Activated CD4-positive, alpha-beta T cell treated with anti-CD3 and anti-CD28 coated beads for 4 hours (primary cell): Measurements from ENCODE around the gene ACLY.

Experiments
- DNase-seq, 2 donors: peaks; one replicate each; pipeline ENCODE4 v3.0.0-alpha.2; 2020

Gene ACLY

GRCh38 chr17:41918314-41919164, at the start of gene ACLY:
TSS of gene ACLY (minus strand) at chr17:41918951. CDS start at chr17:41913873, 5,078 bp downstream.
- peak; percentile 94 to 95 for DNase-seq

GRCh38 chr17:41967921-41968578, 49.3 kb upstream of the ACLY start:
- DNase-seq = no peak

- DNase-seq = peak; percentile 30 to 36
Measured at GRCh38 chr17:41967141-41967920, 48.6 kb upstream of the ACLY start.

GRCh38 chr17:41966463-41967140, 47.9 kb upstream of the ACLY start, which contains the start of gene CNP:
TSS of gene CNP (plus strand) at chr17:41966795. CDS start at chr17:41966885, 90 bp downstream.
- DNase-seq = peak; percentile 89 to 90

GRCh38 chr17:41965694-41966462, 47.1 kb upstream of the ACLY start:
- DNase-seq = peak; percentile 62 to 70

GRCh38 chr17:41962768-41963434, 44.1 kb upstream of the ACLY start:
- peak; percentile 67 to 70 for DNase-seq

GRCh38 chr17:41962111-41962510, 43.4 kb upstream of the ACLY start:
- DNase-seq = no peak

GRCh38 chr17:41959336-41960095, 40.8 kb upstream of the ACLY start:
- DNase-seq = no peak

- DNase-seq = no peak
Measured at GRCh38 chr17:41959030-41959335, 40.2 kb upstream of the ACLY start.

- DNase-seq = no peak
Measured at GRCh38 chr17:41957869-41958439, 39.2 kb upstream of the ACLY start.

- no peak for DNase-seq
Measured at GRCh38 chr17:41957031-41957868, 38.5 kb upstream of the ACLY start.

GRCh38 chr17:41956522-41956921, 37.8 kb upstream of the ACLY start:
- DNase-seq = no peak

GRCh38 chr17:41948762-41949460, 30.2 kb upstream of the ACLY start:
- DNase-seq = no peak

- no peak for DNase-seq
Measured at GRCh38 chr17:41944943-41945342, 26.2 kb upstream of the ACLY start.

- no peak for DNase-seq
Measured at GRCh38 chr17:41943492-41943891, 24.7 kb upstream of the ACLY start.

- DNase-seq = no peak
Measured at GRCh38 chr17:41942626-41943373, 24.0 kb upstream of the ACLY start.

GRCh38 chr17:41941168-41941567, 22.4 kb upstream of the ACLY start:
- no peak for DNase-seq

GRCh38 chr17:41939693-41940090, 20.9 kb upstream of the ACLY start:
- DNase-seq = no peak
